ENCODE data around the gene DMD. TPM values are rescaled to one million over a fixed set of nuclear protein-coding genes. Genes with fewer than 3 reads are reported as not detected.

Gene DMD
- total RNA-seq, 1 experiment from 2014 or later, result 3.1 TPM

DNA sequence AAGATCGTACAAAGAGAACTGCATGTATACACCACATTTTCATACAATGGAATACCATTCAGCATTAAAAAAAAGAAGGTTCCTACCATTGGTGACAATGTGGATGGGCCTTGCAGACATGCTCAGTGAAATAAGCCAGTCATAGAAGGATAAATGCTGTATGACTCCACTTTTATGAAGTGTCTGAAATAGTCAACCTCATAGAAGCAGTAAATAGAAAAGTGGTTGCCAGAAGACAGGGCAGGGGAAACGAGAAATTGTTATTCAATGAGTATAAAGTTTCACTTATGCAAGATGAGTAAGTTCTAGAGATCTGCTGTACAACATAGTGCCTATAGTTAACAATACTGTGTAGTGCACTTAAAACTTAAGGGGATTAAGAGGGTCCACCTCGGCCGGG lies 1882.1 kb downstream of the DMD start:
- DNase-seq (ENCODE audit: low spot score), result no peak
- in situ Hi-C loops (cut with HindIII; ENCODE audit: low sequenced_read_pairs), result no loop called here

DNA sequence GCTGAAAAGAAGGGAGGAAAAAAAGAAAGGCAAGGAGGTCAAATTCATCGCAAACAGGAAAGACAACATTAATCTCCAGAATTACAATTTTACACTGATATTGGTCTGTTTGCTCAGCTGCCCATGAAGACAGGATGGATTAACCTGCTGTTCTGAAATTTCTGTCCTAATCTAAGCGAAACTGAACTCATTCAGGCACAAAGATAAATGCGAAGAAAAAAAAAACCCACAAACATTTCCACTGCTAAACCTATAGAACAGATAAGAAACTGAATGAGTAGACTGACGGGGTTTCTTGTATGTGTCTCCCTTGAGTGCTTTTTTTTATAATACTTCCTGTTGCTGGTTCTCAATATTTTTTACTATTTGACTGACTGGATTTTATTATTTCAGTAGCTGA lies 1887.7 kb downstream of the DMD start:
- in situ Hi-C loops (cut with HindIII; ENCODE audit: low sequenced_read_pairs), result no loop called here
- DNase-seq (ENCODE audit: low spot score), result no peak

DNA sequence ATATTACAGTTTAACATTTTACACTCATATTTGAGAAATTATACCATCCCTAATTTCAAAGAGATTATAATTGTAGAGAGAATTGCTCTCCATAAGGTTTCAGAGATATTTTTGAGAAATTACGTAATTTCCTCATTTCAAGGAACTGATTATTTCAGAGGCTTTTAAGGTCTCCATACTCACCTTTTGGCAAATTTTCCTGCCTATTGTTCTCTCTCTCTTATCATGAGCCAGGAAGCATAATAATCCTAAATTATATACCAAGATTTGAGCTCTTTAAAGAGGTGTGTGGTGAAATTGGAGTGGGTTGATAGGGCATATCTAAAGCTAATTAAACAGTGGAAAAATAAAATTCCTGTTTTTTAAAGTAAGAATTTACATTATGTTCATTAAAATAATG lies 1890.6 kb downstream of the DMD start:
- in situ Hi-C loops (cut with HindIII; ENCODE audit: low sequenced_read_pairs), result no loop called here
- no peak for DNase-seq (ENCODE audit: low spot score)

DNA sequence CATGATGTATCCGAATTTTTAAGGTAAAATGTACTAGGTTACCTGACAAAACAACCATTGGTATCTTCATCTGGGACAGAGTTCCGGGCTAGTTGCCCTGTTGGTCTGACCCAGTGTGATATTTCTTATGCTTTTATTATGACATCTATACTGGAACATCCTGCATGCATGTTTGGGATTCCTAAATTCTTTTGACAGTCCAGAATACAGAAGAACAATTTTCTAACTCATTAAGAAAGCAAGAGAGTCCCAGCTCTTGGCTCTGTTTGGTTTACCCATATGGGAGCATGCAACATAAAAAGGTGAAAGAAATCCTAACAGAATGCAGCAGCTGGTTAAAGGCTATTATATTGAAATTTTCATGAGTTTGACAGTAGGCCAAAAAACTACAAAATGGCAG lies 1891.8 kb downstream of the DMD start:
- DNase-seq (ENCODE audit: low spot score), result no peak
- in situ Hi-C loops (cut with HindIII; ENCODE audit: low sequenced_read_pairs), result no loop called here

DNA sequence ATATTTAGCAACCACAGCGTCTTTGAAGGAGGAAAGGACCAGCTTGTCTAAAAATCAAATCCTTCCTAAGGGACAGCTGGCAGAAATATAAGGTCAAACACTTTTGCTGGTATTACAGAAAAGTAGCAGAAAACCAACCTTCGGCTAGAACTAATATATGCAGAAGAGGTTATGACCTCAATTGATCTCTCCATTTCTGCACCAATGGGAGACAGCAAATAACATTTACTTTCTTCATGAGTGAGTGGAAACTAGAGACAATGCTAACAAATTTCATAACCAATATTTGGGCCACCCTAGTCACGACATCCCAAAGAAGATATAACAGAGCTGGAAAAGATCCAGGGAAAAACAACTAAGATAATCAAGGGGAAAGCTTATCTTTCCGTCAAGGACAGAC lies 1892.5 kb downstream of the DMD start:
- in situ Hi-C loops (cut with HindIII; ENCODE audit: low sequenced_read_pairs), result no loop called here
- no peak for DNase-seq (ENCODE audit: low spot score)

DNA sequence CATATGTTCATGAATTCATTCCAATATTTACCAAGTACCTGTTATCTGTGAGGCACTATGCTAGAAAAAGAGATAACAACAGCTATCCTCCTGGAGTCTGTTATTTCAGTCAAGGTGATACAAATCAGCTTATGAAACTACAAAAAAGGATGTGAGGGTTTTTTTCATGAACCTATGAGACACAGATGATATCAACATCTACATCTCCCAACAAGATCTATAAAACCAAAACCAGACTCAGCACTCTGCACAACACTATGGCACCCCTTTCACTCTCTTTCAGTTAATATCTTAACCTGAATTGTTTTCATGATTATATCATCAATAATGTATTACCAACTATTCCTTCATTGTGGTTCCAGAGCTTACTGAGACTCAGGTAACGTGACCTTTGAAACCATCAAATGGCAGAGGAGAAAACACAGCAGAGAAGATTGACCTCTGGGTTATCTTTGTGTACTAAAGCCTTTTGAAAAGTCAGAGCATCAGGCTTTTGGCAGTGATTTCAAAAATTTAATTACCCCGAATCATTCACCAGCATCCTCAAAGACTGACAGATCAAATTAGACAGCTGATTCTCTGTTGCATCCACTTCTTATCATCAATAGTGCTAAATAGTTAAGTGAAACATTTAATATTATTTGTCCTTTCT lies 1894.9 kb downstream of the DMD start:
- DNase-seq (ENCODE audit: low spot score), result no peak
- in situ Hi-C loops (cut with HindIII; ENCODE audit: low sequenced_read_pairs), result no loop called here

DNA sequence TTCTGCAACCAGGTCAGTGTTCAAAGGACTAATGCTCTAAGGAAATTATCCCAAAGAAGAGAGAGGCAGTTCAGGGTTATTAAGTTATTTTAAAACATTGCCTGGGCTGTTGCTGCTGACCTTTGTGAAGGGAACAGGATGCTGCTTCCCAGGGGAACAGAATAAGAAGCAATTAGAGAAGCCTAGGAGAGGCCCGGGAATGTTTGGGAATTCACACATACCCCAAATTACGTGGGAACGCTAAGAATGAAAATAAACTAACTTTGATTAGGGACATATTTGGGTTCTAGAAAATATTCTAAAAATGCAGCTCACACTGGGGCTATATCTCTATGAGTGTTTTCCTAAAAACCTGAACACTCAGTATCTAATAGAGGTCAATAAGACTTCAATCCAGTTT lies 1896.4 kb downstream of the DMD start:
- no peak for DNase-seq (ENCODE audit: low spot score)
- in situ Hi-C loops (cut with HindIII; ENCODE audit: low sequenced_read_pairs), result no loop called here

DNA sequence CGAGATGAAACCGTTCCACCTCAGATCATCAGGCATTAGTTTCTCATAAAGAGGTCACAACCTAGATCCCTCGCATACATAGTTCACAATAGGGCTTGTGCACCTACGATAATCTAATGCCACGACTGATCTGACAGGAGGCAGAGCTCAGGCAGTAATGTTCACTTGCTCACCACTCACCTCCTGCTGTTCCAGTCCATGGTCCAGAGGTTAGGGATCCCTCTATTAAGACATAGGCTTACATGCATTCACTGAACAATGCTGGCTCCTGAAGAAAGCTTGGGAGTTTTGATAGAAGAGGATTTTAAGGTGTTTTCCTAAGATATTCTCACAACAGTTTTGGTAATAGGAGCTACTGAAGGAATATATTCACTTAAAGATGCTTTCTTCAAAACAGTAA lies 1903.4 kb downstream of the DMD start:
- in situ Hi-C loops (cut with HindIII; ENCODE audit: low sequenced_read_pairs), result no loop called here
- no peak for DNase-seq (ENCODE audit: low spot score)

DNA sequence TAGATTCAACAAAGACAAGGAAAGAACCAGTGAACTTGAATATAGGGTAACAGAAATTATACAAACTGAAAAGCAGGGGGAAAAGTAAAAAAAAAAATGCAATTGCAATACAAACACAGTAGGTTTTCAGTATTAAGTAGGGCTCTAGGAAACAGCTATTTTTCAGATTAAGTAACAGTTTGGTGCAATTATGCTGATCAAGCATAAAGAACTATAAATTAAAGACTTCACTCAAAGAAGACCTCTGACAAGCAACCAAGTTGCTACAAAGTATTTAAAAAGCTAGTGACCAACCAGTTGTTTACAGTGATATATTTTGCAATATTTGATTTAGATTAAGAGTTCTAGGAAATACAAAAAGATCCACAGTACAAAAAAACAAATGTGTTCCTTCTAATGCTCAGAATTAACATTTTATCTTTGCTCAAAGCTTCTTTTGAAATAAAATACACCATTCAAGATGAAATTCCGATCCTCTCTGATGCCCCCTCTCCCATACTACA lies 1908.7 kb downstream of the DMD start:
- DNase-seq (ENCODE audit: low spot score), result no peak
- in situ Hi-C loops (cut with HindIII; ENCODE audit: low sequenced_read_pairs), result no loop called here

DNA sequence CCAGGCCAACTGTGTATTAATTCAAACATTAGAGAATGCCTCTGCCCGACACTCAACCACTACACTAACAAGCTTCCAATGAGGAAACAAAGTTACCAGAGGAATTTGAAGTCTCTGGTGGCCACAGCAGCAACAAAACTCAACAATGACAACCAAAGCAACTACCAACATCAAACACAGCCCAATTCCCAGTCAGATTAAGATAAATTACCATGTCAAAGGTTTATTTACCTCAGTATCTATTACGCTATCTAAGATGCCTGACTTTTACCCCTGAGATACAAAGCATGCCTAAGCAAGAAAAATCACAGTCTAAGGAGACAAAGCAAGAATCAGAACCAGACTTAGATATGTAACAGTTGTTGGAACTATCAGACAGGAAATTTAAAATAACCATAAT lies 1909.4 kb downstream of the DMD start:
- no peak for DNase-seq (ENCODE audit: low spot score)
- in situ Hi-C loops (cut with HindIII; ENCODE audit: low sequenced_read_pairs), result no loop called here

DNA sequence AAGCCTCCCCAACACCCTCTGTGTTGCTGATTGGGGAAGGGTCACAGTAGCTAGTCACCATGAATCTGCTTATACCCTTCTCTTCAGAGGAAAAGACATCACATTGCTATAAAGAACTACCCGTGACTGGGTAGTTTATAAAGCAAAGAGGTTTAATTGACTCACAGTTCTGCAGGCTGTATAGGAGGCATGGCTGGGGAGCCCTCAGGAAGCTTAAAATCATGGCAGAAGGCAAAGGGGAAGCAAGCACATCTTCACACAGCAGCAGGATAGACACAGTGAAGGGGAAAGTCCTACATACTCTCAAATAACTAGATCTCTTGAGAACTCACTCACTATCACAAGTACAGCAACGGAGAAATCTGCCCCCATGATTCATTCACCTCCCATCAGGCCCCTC lies 1910.1 kb downstream of the DMD start:
- in situ Hi-C loops (cut with HindIII; ENCODE audit: low sequenced_read_pairs), result no loop called here
- DNase-seq (ENCODE audit: low spot score), result no peak

DNA sequence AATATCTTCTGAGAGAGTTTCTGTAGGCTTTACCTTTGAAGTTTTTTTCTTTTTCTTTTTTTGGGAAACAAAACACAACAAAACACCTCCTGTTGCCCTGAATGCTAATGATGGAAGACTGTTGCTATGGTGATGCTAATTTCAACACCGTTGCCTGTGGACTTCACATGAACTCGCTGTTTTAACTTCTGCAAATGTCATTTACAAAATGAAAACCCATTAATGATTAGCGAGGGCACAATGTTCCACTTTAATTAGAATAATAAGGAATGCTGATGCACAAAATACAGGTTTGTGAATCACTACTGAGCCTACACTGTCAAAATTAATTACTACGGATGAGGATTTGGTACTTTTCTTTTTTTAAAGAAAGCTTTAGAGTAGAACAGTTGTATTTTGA lies 1912.4 kb downstream of the DMD start:
- DNase-seq (ENCODE audit: low spot score), result peak; percentile 31
- in situ Hi-C loops (cut with HindIII; ENCODE audit: low sequenced_read_pairs), result no loop called here

DNA sequence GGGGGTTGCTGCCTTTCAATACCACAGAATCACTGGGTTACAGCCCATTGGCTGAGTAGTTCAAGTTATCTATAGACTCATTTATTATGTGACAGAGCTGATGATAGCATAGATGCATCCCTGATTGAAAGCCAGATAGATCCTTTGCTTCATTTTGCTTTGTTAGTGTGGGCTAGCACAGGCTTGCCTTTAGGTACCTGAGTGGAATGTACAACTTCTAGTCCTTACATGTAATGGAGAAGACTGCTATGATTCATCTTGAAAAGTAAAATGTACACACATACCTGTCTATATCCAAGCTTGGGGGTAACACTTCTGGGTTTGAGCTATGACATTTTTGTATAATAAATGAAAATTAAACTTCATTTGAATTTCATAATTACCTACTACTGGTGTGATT lies 1913.5 kb downstream of the DMD start:
- DNase-seq (ENCODE audit: low spot score), result no peak
- in situ Hi-C loops (cut with HindIII; ENCODE audit: low sequenced_read_pairs), result no loop called here

DNA sequence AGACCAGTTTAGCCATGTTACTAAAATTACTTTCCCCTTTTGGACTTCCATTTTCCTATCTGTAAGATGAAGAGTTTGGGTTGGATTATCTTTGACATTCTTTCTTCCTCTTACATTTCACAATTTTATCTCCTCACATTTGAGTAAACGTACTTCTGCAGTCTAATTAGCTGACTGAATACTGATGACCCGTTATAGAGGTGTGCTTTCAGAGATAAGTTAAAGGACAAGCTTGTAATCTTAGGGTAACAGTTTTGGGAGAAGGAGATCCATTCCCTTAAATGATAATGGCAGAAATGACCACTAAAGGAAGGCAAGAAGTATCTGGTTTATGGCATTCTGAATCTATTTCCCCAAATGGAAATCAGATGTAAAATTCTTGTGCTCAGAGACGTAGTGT lies 1916.9 kb downstream of the DMD start:
- DNase-seq (ENCODE audit: low spot score), result no peak
- in situ Hi-C loops (cut with HindIII; ENCODE audit: low sequenced_read_pairs), result no loop called here

DNA sequence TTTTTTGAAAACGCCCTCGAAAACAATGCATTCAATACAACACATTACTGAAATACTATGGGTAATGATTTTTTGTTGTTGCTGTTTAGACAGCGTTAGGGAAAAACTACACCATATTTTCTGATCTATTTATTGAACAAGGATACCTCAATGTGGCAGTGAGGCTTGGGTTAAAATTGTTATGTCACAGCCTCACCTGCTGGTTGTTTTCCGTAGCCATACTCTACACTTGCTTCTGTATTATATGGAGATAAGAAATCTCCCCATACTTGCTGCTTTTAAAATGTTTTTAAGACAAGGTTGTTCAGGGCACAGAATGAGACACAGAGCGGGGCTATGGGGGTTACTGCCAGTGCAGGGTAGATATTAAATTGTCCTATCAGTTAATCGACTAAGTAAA lies 1917.9 kb downstream of the DMD start:
- DNase-seq (ENCODE audit: low spot score), result no peak
- in situ Hi-C loops (cut with HindIII; ENCODE audit: low sequenced_read_pairs), result no loop called here

DNA sequence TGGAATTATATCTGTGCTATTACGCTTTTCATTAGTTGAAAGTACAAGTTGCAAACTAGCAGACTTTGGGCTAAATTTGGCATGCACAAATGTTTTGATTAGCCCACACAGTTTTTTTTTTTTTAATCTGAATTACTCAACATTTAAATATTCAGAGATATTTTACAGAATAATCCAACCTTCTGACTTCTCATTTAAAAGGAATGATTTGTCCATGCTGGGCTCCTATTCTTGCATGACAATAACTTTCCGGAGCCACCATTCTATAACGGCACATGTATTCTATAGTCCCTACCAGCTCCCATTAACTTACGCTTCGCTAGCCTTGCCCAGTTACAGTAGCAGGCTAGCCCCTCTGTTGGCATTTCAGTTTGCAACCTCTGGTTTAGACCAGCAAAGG lies 1920.2 kb downstream of the DMD start:
- no peak for DNase-seq (ENCODE audit: low spot score)
- in situ Hi-C loops (cut with HindIII; ENCODE audit: low sequenced_read_pairs), result no loop called here

DNA sequence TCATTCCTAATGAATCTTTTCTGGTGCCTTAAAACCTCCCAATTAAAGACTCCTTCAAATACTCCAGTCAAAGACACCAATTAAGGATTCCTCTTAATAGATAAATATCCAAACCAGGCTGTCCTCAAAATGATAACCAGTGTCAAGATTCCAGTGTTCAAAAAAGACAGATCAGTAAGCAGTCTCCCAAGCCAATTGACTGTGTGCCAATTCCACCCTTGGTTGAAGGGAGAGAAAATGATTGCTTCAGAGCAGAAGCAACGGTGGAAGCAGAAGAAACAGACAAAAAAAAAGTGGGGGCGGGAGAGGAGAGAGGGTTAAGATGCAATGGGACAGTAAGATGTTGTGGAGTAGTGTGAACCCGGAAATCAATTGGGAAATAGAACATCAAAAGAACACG lies 1923.5 kb downstream of the DMD start:
- peak; percentile 38 for DNase-seq (ENCODE audit: low spot score)
- in situ Hi-C loops (cut with HindIII; ENCODE audit: low sequenced_read_pairs), result no loop called here

DNA sequence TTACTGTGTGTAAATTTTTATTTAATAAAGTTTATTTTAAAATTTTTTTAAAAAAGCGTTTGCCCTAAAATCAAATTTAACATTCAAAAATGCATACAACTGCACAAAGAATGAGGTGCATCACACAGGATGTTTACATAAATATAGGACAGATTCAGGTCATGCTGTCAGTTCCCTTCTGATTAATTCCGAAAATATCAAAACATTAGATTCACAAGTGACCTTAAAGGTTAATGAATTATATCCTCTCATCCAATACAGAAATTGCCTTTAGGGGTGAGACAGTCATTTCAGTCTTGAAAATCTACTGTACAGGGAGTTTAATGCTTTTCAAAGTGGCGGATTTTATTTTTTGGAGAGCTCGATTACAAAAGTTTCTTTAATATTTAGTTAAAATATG lies 1930.8 kb downstream of the DMD start:
- in situ Hi-C loops (cut with HindIII; ENCODE audit: low sequenced_read_pairs), result no loop called here
- DNase-seq (ENCODE audit: low spot score), result no peak

DNA sequence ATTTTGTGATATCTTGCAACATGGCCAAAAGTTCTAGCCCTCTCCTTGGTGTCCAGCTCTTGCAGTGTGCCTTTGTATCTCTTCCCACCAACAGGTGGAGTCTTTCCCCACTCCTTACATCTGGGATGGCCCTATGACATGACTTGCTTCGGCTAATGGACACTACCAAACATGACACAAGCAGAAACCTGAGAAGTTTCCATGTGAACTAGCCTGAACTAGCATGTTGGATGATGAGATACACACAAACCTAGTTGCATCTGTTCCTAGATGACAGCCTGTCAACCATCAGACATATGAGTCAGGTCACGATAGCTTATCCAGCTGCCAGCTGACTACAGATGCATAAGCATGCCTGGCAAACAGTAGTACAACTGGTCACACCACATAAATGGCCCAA lies 1932.0 kb downstream of the DMD start:
- in situ Hi-C loops (cut with HindIII; ENCODE audit: low sequenced_read_pairs), result no loop called here
- DNase-seq (ENCODE audit: low spot score), result no peak

DNA sequence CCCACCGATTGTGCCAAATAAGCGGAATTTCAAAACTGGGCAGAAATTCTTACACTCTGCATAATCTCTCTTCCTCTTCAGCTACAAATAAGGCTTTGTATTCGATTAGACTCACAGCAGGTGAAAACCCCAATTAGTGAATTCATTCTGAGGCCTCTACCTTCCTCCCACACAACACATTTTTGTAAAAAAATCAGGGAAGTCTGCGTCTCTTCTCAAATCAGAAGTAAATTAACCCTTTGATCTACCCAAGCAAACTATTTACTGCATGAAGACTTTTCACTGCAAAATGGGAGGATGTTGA lies 1938.9 kb downstream of the DMD start:
- no peak for DNase-seq (ENCODE audit: low spot score)
- in situ Hi-C loops (cut with HindIII; ENCODE audit: low sequenced_read_pairs), result no loop called here

DNA sequence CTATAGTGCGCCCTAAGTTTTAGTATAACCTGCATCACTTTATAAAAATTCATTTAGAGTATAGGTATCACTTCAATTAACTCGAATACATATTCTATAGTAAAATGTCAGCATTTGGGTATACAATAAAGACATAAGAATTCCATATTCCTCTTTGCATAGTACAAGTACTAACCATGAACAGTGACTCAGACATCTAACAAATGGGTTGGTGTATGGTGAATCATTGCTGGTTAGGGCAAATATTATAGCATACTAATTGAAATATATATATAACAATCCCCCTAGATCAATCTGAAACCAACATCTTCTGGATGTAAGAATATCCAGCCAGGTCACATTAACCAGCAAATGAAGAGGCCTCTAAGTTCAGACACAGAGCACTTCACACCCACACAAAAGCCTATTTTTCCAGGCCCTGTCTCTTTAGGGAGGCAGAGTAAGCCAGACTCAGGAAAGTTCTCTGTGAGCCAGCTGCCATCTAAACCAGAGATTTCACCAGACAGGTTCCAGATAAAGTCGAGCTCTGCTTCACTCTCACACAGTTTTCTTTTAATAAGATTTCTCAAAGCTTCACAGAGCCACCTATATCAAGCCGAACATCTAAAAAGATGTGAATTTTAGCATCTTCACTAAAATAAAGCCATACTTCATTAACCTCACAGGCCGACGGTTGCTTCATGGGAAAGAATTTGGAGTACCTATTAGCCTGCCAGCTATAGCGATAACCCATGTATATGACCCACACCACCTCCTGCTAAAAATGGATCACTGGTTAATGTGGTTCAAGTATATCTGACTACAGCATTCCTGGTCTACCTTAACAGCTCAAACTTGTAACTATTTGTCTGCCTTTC lies 1939.5 kb downstream of the DMD start:
- in situ Hi-C loops (cut with HindIII; ENCODE audit: low sequenced_read_pairs), result no loop called here
- no peak for DNase-seq (ENCODE audit: low spot score)

Measured in G401 (cell line).